Mucosa of rectum (tissue), 2 donors: ENCODE results near the gene COA7.
A peak's percentile ranks its signal among the peaks of the same experiment; 100 is the strongest.
"Not testable (repeated sequence)": the region's sequence is repeated elsewhere in the genome, so short reads cannot be mapped to it uniquely, and the experiment has no call there.

Source experiments
- H3K27ac ChIP-seq, 2 donors: one replicate each; pipeline ENCODE4 v1.7.0; 2013; ENCODE audit warnings: inconsistent platforms in 2 of 2, low read depth in 2 of 2, low read length in 2 of 2
- H3K27me3 ChIP-seq, 2 donors: one replicate each; pipeline ENCODE4 v1.7.0; 2013; ENCODE audit warnings: low read length in 2 of 2; ENCODE audit not compliant: control insufficient read depth in 2 of 2, insufficient read depth in 2 of 2
- H3K36me3 ChIP-seq, 2 donors: one replicate each; pipeline ENCODE4 v1.7.0; 2013; ENCODE audit warnings: low read length in 2 of 2; ENCODE audit not compliant: control insufficient read depth in 2 of 2, insufficient read depth in 2 of 2
- H3K4me1 ChIP-seq, 2 donors: one replicate each; pipeline ENCODE4 v1.7.0; 2013; ENCODE audit warnings: low read length in 2 of 2, mild to moderate bottlenecking in 1 of 2; ENCODE audit not compliant: control insufficient read depth in 2 of 2, insufficient read depth in 2 of 2
- H3K4me3 ChIP-seq, 2 donors: one replicate each; pipeline ENCODE4 v1.7.0; 2013; ENCODE audit warnings: low read length in 2 of 2
- H3K9ac ChIP-seq, 2 donors: one replicate each; pipeline ENCODE4 v1.7.0; 2013; ENCODE audit warnings: low read length in 2 of 2, low read depth in 1 of 2, mild to moderate bottlenecking in 1 of 2
- H3K9me3 ChIP-seq, 2 donors: one replicate each; pipeline ENCODE4 v1.7.0; 2013; ENCODE audit warnings: low read length in 2 of 2; ENCODE audit not compliant: control insufficient read depth in 2 of 2
- donor health status: healthy.
- donor health status: Normal muscosa, but diverticular disease.

Gene COA7

DNA sequence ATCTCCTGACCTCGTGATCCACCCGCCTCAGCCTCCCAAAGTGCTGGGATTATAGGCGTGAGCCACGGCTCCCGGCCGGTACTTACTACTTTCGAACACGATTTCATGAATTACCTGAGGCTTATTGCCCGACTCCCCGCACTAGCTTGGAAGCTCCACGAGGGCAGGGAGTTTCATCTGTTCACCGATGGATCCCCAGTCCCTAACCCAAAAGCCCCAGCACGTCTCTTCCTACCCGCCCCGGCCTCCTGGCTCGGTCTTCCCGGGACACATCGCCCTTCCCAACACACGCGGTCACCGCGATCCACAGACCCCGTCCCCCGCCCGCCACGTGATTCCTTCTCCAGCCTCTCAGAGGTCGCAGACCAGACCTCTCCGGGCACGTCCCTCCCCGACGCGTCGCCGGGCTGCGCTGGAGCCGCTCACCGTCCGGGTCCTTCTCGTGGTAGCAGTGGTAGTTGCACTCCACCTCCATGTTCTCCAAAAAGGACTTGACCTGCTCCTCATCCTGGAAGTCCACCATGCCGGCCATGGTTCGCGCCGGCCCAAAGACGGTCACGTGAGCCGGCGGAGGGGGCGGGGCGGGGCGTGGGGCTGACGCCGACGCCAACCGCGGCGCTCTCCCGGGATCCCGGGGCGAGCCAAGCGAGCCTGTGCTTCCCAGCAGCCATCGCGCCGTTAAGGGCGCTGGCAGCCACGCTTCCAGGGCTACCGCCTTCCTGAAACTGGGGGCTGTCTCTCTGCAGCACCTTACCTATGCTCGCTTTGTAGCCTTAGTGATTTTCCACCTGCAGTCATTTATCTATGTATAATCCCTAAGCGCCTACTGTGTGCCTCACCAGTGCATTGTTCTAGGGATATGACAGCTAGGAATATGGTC, at the start of gene COA7:
COA7 (minus strand) TSS at position 553 of the 880 bp plus-strand sequence; CDS start at position 532, 21 bp downstream.
- Histone ChIP-seq H3K4me3 (peak within 1 kb of the TSS; percentile 92 to 97), H3K4me1 (peaks cover 0 to 10% of the 10 kb centered on the region in 2 donors), H3K27ac (peak within 1 kb of the TSS; percentile 91 to 95), H3K36me3 (no peaks in the 10 kb centered on the region), H3K9ac (peak within 1 kb of the TSS; percentile 86 to 95), H3K9me3 (no peaks in the 10 kb centered on the region), H3K27me3 (no peaks in the 10 kb centered on the region)

DNA sequence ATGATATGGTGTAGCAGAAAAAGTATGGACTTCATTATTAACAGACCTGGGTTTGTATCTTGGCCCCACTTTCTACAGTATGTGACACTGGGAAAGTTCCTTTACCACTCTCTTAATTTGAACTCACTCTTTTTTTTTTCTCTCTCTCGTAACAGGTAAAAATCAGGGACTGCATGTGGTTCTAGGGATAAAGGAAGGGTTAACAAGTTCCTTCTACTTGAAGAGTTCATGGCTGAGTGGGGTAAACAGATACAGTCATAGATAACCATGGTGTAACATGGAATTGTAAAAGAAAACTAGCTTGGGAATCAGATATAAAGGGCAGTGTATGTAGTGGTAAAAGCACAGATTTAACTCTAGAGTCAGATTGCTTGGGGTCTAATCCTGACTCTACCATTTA, 49.3 kb upstream of the COA7 start:
- no peaks in the 10 kb centered on the region for H3K27me3 ChIP-seq
- no peaks in the 10 kb centered on the region for H3K9me3 ChIP-seq
- H3K36me3 ChIP-seq, result no peaks in the 10 kb centered on the region
- no peak overlapping the region for H3K9ac ChIP-seq
- H3K4me1 ChIP-seq, result no peaks in the 10 kb centered on the region
- no peak overlapping the region for H3K4me3 ChIP-seq
- no peak overlapping the region for H3K27ac ChIP-seq

DNA sequence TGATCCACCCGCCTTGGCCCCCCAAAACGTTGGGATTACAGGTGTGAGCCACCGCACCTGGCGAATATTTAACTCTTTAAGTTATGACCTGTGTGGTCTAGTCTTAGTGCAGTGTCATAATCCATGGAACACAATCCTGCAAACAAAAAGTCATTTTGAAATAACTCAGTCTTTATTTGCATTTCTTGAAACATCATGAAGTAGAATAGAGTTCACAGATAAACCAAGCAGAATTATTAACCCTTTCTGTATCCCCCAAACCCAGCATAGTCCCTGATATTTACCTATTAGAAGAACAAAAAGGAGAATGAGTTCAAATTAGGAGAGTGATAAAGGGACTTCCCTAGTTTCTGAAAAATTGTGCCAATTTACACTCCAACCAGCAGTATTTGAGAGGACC, 48.0 kb upstream of the COA7 start:
- H3K4me3 ChIP-seq, result no peak overlapping the region
- no peak overlapping the region for H3K27ac ChIP-seq
- H3K36me3 ChIP-seq, result no peaks in the 10 kb centered on the region
- no peaks in the 10 kb centered on the region for H3K27me3 ChIP-seq
- no peaks in the 10 kb centered on the region for H3K4me1 ChIP-seq
- no peaks in the 10 kb centered on the region for H3K9me3 ChIP-seq
- H3K9ac ChIP-seq, result no peak overlapping the region

- no peak overlapping the region for H3K27ac ChIP-seq
- no peak overlapping the region for H3K4me3 ChIP-seq
- H3K9me3 ChIP-seq, result no peaks in the 10 kb centered on the region
- H3K4me1 ChIP-seq, result no peaks in the 10 kb centered on the region
- H3K36me3 ChIP-seq, result no peaks in the 10 kb centered on the region
- no peaks in the 10 kb centered on the region for H3K27me3 ChIP-seq
- H3K9ac ChIP-seq, result no peak overlapping the region
Observed at GRCh38 chr1:52741259-52741658, 43.1 kb upstream of the COA7 start.

- Histone ChIP-seq H3K36me3 (no peaks in the 10 kb centered on the region), H3K4me3 (no peak overlapping the region), H3K9ac (no peak overlapping the region), H3K9me3 (no peaks in the 10 kb centered on the region), H3K27ac (no peak overlapping the region), H3K4me1 (no peaks in the 10 kb centered on the region), H3K27me3 (no peaks in the 10 kb centered on the region)
Observed at GRCh38 chr1:52739699-52740467, 41.7 kb upstream of the COA7 start.

GRCh38 chr1:52738893-52739292, 40.7 kb upstream of the COA7 start:
- no peaks in the 10 kb centered on the region for H3K9me3 ChIP-seq
- no peak overlapping the region for H3K9ac ChIP-seq
- H3K4me1 ChIP-seq, result no peaks in the 10 kb centered on the region
- no peaks in the 10 kb centered on the region for H3K36me3 ChIP-seq
- no peak overlapping the region for H3K27ac ChIP-seq
- H3K4me3 ChIP-seq, result no peak overlapping the region
- no peaks in the 10 kb centered on the region for H3K27me3 ChIP-seq

DNA sequence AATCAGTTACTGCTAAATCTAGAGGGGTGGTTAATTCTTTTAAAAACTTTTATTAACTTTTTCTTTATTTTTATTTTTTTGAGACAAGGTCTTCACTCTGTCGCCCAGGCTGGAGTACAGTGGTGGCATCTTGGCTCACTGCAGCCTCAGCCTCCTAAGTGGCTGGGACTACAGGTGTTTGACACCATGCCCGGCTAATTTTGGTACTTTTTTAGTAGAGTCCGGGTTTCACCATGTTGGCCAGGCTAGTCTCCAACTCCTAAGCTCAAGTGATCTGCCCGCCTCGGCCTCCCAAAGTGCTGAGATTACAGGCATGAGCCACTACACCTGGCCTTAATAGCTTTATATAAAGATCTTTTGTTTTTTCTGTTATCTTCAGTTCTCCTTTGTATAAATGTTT, 40.0 kb upstream of the COA7 start:
- Histone ChIP-seq H3K27ac (no peak overlapping the region), H3K4me1 (no peaks in the 10 kb centered on the region), H3K9me3 (no peaks in the 10 kb centered on the region), H3K36me3 (no peaks in the 10 kb centered on the region), H3K9ac (no peak overlapping the region), H3K4me3 (no peak overlapping the region), H3K27me3 (no peaks in the 10 kb centered on the region)

DNA sequence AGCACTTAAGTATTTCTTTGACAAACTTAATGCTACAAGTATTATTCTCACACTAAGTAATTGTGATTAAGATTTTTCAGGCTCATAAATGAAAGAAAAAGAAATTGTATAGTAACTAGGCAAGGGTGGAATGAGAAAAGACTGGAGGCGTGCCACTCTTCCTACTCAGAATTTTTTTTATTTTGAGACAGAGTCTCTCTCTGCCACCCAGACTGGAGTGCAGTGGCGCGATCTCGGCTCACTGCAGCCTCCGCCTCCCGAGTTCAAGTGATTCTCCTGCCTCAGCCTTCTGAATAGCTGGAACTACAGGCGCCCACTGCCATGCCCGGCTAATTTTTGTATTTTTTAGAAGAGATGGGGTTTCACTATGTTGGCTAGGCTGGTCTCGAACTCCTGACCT, 37.2 kb upstream of the COA7 start:
- H3K9me3 ChIP-seq, H3K4me1 ChIP-seq, H3K36me3 ChIP-seq, H3K9ac ChIP-seq, H3K27ac ChIP-seq, H3K4me3 ChIP-seq, H3K27me3 ChIP-seq: not testable (repeated sequence)

DNA sequence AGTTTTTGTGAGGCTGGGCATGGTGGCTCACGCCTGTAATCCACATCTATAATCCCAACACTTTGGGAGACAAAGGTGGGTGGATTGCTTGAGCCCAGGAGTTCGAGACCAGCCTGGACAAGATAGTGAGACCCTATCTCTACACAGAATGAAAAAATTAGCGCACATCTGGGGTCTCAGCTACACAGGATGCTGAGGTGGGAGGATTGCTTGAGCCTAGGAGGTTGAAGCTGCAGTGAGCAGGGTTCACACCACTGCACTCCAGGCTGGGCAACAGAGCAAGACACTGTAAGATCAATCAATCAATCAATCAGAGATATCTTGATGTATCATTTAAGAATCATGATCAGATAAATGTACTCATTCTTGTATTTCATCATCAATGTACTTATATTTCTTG, 35.2 kb upstream of the COA7 start:
- Histone ChIP-seq H3K9ac (no peak overlapping the region), H3K4me1 (peaks cover 0 to under 1% of the 10 kb centered on the region in 2 donors), H3K27ac (no peak overlapping the region), H3K9me3 (no peaks in the 10 kb centered on the region), H3K27me3 (no peaks in the 10 kb centered on the region), H3K4me3 (no peak overlapping the region), H3K36me3 (peaks cover 0 to 4% of the 10 kb centered on the region in 2 donors)

DNA sequence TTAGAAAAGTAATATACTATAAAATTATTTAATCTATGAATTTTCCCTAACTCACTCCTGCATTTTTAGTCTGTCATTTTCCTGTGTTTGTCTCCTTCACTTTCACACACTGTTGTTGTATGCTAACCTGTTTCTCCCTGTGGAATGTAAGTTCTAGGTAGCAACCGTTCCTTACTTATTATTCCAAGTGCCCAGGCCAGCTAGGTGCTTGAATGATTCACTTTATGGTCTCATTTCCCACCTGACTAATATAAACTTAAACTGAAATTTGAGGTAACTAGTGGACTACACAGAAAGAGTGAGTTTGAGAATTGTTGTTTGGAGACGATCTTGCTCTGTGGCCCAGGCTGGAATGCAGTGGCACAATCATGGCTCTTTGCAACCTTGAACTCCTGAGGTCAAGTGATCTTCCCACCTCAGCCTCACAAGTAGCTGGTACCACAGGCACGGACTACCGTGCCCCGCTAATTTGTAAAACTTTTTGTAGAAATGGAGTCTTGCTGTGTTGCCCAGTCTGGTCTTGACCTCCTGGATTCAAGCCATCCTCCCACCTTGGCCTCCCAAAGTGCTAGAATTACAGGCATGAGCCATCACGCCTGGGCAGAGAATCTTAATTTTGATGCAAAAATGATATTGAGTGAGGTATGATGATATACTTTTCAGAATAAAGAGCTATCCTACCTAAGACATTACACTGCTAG, 30.0 kb upstream of the COA7 start:
- Histone ChIP-seq H3K36me3 (peaks cover 0 to 4% of the 10 kb centered on the region in 2 donors), H3K4me1 (peaks cover 4 to 12% of the 10 kb centered on the region in 2 donors), H3K27ac (no peak overlapping the region), H3K4me3 (peak overlapping the region in 1 of 2 donors; percentile 41), H3K9ac (no peak overlapping the region), H3K27me3 (no peaks in the 10 kb centered on the region), H3K9me3 (no peaks in the 10 kb centered on the region)
